GM13977 (cell line): ENCODE measurements around the gene CAV3.

Source experiments
- DNase-seq: peaks from one replicate; pipeline ENCODE4 v3.0.0; 2012; ENCODE audit warnings: low spot score
- in situ Hi-C: fragments of 300-500 bp; cut with MboI; formaldehyde crosslinking; loops from one replicate; pipeline ENCODE4 v1.12.0; 2022; ENCODE audit warnings: low sequenced_read_pairs, low pct_unique_long_range_greater_than_20kb, mixed read lengths, inconsistent platforms; ENCODE audit not compliant: unreplicated experiment
- TF ChIP-seq, protein P1 (sequence below): IDR thresholded peaks from 2 replicates; pipeline ENCODE4 v1.5.1; 2012; ENCODE audit warnings: mild to moderate bottlenecking, control low read depth; ENCODE audit not compliant: insufficient read depth; ENCODE audit errors: extremely low read depth, missing control alignments

CAV3 gene

GRCh38 chr3:8734908-8735307 lies 1.3 kb downstream of the CAV3 start:
- TF ChIP-seq, protein P1, sequence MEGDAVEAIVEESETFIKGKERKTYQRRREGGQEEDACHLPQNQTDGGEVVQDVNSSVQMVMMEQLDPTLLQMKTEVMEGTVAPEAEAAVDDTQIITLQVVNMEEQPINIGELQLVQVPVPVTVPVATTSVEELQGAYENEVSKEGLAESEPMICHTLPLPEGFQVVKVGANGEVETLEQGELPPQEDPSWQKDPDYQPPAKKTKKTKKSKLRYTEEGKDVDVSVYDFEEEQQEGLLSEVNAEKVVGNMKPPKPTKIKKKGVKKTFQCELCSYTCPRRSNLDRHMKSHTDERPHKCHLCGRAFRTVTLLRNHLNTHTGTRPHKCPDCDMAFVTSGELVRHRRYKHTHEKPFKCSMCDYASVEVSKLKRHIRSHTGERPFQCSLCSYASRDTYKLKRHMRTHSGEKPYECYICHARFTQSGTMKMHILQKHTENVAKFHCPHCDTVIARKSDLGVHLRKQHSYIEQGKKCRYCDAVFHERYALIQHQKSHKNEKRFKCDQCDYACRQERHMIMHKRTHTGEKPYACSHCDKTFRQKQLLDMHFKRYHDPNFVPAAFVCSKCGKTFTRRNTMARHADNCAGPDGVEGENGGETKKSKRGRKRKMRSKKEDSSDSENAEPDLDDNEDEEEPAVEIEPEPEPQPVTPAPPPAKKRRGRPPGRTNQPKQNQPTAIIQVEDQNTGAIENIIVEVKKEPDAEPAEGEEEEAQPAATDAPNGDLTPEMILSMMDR, result no peak
- DNase-seq, result no peak
- in situ Hi-C loops, result no loop called here

DNA sequence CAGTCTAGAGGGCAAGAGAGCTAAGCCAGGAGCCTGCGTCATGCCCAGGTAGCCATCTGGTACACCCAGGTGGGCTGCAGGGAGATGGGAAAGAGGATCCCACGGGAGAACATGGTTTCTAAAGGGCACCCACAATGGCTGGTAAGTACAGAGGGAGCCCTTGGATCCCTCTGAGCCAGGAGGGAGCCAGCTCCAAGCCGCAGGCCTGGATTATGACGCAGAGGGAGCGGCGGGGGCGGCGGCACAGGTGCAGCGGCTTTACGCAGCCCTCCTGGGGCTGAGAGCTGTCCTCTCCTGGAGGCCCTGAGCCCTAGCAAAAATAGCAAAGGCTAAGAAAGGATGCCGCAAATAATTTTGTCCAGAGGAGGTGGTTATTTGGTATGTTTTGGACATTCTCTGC lies 2.8 kb downstream of the CAV3 start:
- DNase-seq, result no peak
- in situ Hi-C loops, result no loop called here
- TF ChIP-seq, protein P1, result no peak

- no peak for DNase-seq
- in situ Hi-C loops, result no loop called here
- TF ChIP-seq, protein P1, result no peak
These were observed 3.7 kb downstream of the CAV3 start for GRCh38 chr3:8737301-8737700.

- in situ Hi-C loops, result no loop called here
- no peak for DNase-seq
- TF ChIP-seq, protein P1, result no peak
These were observed 4.2 kb downstream of the CAV3 start for GRCh38 chr3:8737823-8738222.

- TF ChIP-seq, protein P1, result no peak
- DNase-seq, result no peak
- in situ Hi-C loops, result no loop called here
These were observed 5.0 kb downstream of the CAV3 start for GRCh38 chr3:8738639-8739038.

- TF ChIP-seq, protein P1, result no peak
- no peak for DNase-seq
- in situ Hi-C loops, result no loop called here
These were observed 6.3 kb downstream of the CAV3 start for GRCh38 chr3:8739757-8740504.
